ENCODE data around the gene CT45A10.
A peak's percentile ranks its signal among the peaks of the same experiment; 100 is the strongest.
"Not testable (repeated sequence)": the region's sequence is repeated elsewhere in the genome, so short reads cannot be mapped to it uniquely, and the experiment has no call there.

CT45A10 gene

GRCh38 chrX:135923353-135923752, 30.1 kb upstream of the CT45A10 start:
- H3K27me3 ChIP-seq (ENCODE audit: insufficient read depth, low read length, poor library complexity, severe bottlenecking) = no peaks in the 10 kb centered on the region
- TF ChIP-seq EZH2phosphoT487 (IDR thresholded peaks at IDR 0.05; ENCODE audit: borderline replicate concordance) (no peak), CTCF (conservative IDR thresholded peaks at IDR 0.05; ENCODE audit: low read length) (peak; percentile 38)

GRCh38 chrX:135920516-135920915, 27.3 kb upstream of the CT45A10 start:
- H3K4me1 ChIP-seq (ENCODE audit: insufficient read depth, low read length, poor library complexity, severe bottlenecking); H3F3A ChIP-seq (ENCODE audit: low read depth); H3K79me2 ChIP-seq (ENCODE audit: insufficient read depth, low read length); H3K4me2 ChIP-seq (ENCODE audit: low read depth, low read length, poor library complexity, severe bottlenecking); H3K9ac ChIP-seq (ENCODE audit: low read depth, low read length, poor library complexity, severe bottlenecking); H3K27me3 ChIP-seq (ENCODE audit: insufficient read depth, low read length, poor library complexity, severe bottlenecking); H3K9me2 ChIP-seq (replicated peaks; ENCODE audit: low read depth, low read length); H2AFZ ChIP-seq (ENCODE audit: low read length); H3K9me3 ChIP-seq (ENCODE audit: insufficient read depth, low read depth, low read length); H3K4me3 ChIP-seq (ENCODE audit: low read length, poor library complexity, severe bottlenecking); H4K20me1 ChIP-seq (ENCODE audit: insufficient read depth, low read length, poor library complexity, severe bottlenecking); H3K36me3 ChIP-seq (ENCODE audit: insufficient read depth, low read length): not testable (repeated sequence)

More at GRCh38 chrX:135923353-135923752, 30.1 kb upstream of the CT45A10 start:
- H3K4me1 ChIP-seq (ENCODE audit: insufficient read depth, low read length, poor library complexity, severe bottlenecking) = no peaks in the 10 kb centered on the region
- H3K79me2 ChIP-seq (ENCODE audit: insufficient read depth, low read length) = no peaks in the 10 kb centered on the region
- no peak overlapping the region for H3K9ac ChIP-seq (ENCODE audit: low read depth, low read length, poor library complexity, severe bottlenecking)
- no peaks in the 10 kb centered on the region for H3K36me3 ChIP-seq (ENCODE audit: insufficient read depth, low read length)
- H3F3A ChIP-seq (ENCODE audit: low read depth) = no peaks in the 10 kb centered on the region
- no peaks in the 10 kb centered on the region for H3K9me3 ChIP-seq (ENCODE audit: insufficient read depth, low read depth, low read length)
- H3K4me2 ChIP-seq (ENCODE audit: low read depth, low read length, poor library complexity, severe bottlenecking) = no peak overlapping the region
- H3K9me2 ChIP-seq (replicated peaks; ENCODE audit: low read depth, low read length) = no peaks in the 10 kb centered on the region
- H3K4me3 ChIP-seq (ENCODE audit: low read length, poor library complexity, severe bottlenecking) = no peak overlapping the region
- H4K20me1 ChIP-seq (ENCODE audit: insufficient read depth, low read length, poor library complexity, severe bottlenecking) = no peaks in the 10 kb centered on the region
- no peak overlapping the region for H2AFZ ChIP-seq (ENCODE audit: low read length)

GRCh38 chrX:135914404-135914803, 21.2 kb upstream of the CT45A10 start:
- no peaks in the 10 kb centered on the region for H4K20me1 ChIP-seq (ENCODE audit: insufficient read depth, low read length, poor library complexity, severe bottlenecking)
- H3F3A ChIP-seq (ENCODE audit: low read depth) = no peaks in the 10 kb centered on the region
- H3K9ac ChIP-seq (ENCODE audit: low read depth, low read length, poor library complexity, severe bottlenecking) = no peak overlapping the region
- no peaks in the 10 kb centered on the region for H3K4me1 ChIP-seq (ENCODE audit: insufficient read depth, low read length, poor library complexity, severe bottlenecking)
- H3K79me2 ChIP-seq (ENCODE audit: insufficient read depth, low read length) = no peaks in the 10 kb centered on the region
- TF ChIP-seq CTCF (conservative IDR thresholded peaks at IDR 0.05; ENCODE audit: low read length) = no peak
- no peak for TF ChIP-seq EZH2phosphoT487 (IDR thresholded peaks at IDR 0.05; ENCODE audit: borderline replicate concordance)
- H3K4me3 ChIP-seq (ENCODE audit: low read length, poor library complexity, severe bottlenecking) = no peak overlapping the region
- H3K9me2 ChIP-seq (replicated peaks; ENCODE audit: low read depth, low read length) = no peaks in the 10 kb centered on the region
- H3K9me3 ChIP-seq (ENCODE audit: insufficient read depth, low read depth, low read length) = no peaks in the 10 kb centered on the region
- no peak overlapping the region for H2AFZ ChIP-seq (ENCODE audit: low read length)
- no peaks in the 10 kb centered on the region for H3K27me3 ChIP-seq (ENCODE audit: insufficient read depth, low read length, poor library complexity, severe bottlenecking)
- H3K36me3 ChIP-seq (ENCODE audit: insufficient read depth, low read length) = no peaks in the 10 kb centered on the region
- no peak overlapping the region for H3K4me2 ChIP-seq (ENCODE audit: low read depth, low read length, poor library complexity, severe bottlenecking)

GRCh38 chrX:135910251-135910650, 17.0 kb upstream of the CT45A10 start:
- H2AFZ ChIP-seq (ENCODE audit: low read length) = no peak overlapping the region
- H3K27me3 ChIP-seq (ENCODE audit: insufficient read depth, low read length, poor library complexity, severe bottlenecking) = no peaks in the 10 kb centered on the region
- H3K36me3 ChIP-seq (ENCODE audit: insufficient read depth, low read length) = no peaks in the 10 kb centered on the region
- no peaks in the 10 kb centered on the region for H3K4me1 ChIP-seq (ENCODE audit: insufficient read depth, low read length, poor library complexity, severe bottlenecking)
- H4K20me1 ChIP-seq (ENCODE audit: insufficient read depth, low read length, poor library complexity, severe bottlenecking) = no peaks in the 10 kb centered on the region
- no peak for TF ChIP-seq EZH2phosphoT487 (IDR thresholded peaks at IDR 0.05; ENCODE audit: borderline replicate concordance)
- no peak for TF ChIP-seq CTCF (conservative IDR thresholded peaks at IDR 0.05; ENCODE audit: low read length)
- no peak overlapping the region for H3K9ac ChIP-seq (ENCODE audit: low read depth, low read length, poor library complexity, severe bottlenecking)
- no peaks in the 10 kb centered on the region for H3F3A ChIP-seq (ENCODE audit: low read depth)
- H3K79me2 ChIP-seq (ENCODE audit: insufficient read depth, low read length) = no peaks in the 10 kb centered on the region
- H3K4me3 ChIP-seq (ENCODE audit: low read length, poor library complexity, severe bottlenecking) = no peak overlapping the region
- no peaks in the 10 kb centered on the region for H3K9me2 ChIP-seq (replicated peaks; ENCODE audit: low read depth, low read length)
- H3K9me3 ChIP-seq (ENCODE audit: insufficient read depth, low read depth, low read length) = no peaks in the 10 kb centered on the region
- H3K4me2 ChIP-seq (ENCODE audit: low read depth, low read length, poor library complexity, severe bottlenecking) = no peak overlapping the region

All from Loucy (cell line).